Stimulated activated CD4-positive, alpha-beta T cell treated with anti-CD3 and anti-CD28 coated beads, Interleukin-1b, Interleukin-23, amount 100 ng/mL, for 48 hours (primary cell): Measurements from ENCODE around the gene FGFBP2.

Experiments used
- DNase-seq: peaks from one replicate; pipeline ENCODE4 v3.0.0-alpha.2; 2020

The FGFBP2 gene, protein sequence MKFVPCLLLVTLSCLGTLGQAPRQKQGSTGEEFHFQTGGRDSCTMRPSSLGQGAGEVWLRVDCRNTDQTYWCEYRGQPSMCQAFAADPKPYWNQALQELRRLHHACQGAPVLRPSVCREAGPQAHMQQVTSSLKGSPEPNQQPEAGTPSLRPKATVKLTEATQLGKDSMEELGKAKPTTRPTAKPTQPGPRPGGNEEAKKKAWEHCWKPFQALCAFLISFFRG

GRCh38 chr4:15963001-15963451 is at the start of gene FGFBP2:
TSS of gene FGFBP2 (minus strand) at chr4:15963175. CDS start at chr4:15963129, 46 bp downstream.
- DNase-seq = peak; percentile 65

- no peak for DNase-seq
Observed at GRCh38 chr4:16011173-16011572, 48.2 kb upstream of the FGFBP2 start.

GRCh38 chr4:16009153-16009552 is 46.2 kb upstream of the FGFBP2 start:
- no peak for DNase-seq

DNA sequence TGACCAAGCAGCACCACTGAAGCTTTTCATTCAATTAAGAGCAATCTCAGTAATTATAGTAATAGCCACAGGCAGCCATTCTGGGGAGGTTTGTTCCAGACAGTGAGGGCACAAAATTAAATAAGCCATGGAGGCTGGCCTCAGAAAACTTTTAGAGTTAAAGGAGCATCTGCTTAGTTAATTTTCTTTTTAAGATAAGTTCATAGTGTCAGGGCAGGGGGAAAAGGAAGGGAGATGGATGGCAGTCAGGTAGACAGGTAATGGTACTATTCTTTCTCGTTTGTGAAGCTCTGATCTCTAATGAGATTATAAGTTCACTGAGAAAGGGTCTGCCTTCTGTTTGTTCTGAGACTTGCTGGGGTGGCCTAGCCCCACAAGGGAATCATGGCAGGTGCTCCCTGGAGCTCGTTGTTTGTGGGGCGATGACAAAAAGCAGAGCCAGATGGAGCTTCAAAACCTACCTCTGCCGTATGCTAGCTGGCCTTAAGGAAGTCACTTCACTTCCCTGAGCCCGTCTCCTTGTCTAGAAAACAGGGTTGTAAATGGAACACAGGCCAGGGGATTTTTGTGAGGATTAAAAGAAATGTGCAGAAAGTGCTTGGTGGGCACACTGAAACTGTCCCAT is 44.6 kb upstream of the FGFBP2 start:
- no peak for DNase-seq

DNA sequence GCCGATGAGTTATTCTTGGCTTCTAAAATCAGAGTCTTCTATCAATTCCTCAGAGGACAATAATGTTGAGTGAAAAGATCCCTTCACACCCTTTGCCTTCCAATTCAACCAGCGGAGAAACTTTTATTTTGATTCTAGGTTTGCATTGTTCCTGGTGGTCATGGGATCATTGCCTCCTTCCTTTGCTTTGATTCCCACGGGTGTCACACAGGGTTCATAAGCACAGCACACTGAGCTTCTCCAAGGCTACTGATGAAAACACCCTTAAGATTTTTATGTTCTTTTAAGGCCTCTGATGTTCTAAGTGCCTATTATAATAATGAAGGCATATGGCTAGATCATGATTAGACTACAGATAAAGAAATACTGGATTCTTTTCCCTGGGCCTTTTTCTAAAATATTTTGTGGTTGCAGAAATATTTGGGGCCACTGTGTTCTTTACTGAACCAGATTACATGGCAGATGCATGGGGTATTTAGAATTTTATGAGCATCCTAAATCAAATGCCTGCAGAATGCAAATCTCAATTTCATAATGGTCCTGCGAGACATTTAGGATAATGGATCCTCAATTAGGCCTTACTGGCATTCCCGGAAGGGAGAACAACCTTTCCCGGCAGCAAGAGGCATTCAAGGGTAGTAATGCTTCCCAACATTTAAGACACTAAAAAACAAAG is 43.9 kb upstream of the FGFBP2 start:
- DNase-seq = no peak

DNA sequence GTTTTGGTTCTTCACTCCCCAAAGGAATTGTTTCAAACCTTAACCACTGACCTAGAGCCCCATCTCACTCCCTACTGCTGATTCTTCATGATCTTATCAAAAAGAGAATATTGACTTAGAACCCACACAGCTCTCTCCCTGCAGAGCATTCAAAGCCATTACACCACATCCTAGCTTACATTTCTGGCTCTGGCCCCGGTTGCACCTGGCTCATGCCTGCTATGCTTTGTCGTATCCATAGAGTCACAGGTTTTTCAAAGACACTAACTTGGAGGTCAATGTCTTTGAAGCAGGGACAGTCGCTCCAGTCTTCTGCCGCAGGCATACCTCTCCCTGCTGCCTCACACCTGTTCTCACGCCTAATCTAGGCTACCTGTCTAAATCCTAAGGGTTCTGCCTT is 42.7 kb upstream of the FGFBP2 start:
- no peak for DNase-seq

DNA sequence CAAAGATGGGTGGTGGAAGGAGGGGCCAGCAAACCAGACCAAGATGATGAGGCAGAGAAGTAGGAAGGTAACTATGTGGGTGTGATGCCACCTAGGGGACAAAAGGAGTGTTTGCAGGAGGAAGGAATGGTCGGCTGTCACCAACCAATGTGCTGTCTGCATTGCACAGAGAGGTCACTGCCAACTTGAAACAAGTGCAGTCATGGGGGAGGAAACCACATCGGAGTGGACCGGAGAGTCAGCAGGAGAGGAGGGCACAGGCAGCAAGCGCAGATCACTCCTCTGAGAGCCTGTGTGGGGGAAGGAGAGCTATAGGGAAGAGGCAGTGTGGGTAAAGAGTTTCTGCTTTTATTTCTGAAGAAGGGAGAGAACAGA is 38.5 kb upstream of the FGFBP2 start:
- DNase-seq = peak; percentile 59

DNA sequence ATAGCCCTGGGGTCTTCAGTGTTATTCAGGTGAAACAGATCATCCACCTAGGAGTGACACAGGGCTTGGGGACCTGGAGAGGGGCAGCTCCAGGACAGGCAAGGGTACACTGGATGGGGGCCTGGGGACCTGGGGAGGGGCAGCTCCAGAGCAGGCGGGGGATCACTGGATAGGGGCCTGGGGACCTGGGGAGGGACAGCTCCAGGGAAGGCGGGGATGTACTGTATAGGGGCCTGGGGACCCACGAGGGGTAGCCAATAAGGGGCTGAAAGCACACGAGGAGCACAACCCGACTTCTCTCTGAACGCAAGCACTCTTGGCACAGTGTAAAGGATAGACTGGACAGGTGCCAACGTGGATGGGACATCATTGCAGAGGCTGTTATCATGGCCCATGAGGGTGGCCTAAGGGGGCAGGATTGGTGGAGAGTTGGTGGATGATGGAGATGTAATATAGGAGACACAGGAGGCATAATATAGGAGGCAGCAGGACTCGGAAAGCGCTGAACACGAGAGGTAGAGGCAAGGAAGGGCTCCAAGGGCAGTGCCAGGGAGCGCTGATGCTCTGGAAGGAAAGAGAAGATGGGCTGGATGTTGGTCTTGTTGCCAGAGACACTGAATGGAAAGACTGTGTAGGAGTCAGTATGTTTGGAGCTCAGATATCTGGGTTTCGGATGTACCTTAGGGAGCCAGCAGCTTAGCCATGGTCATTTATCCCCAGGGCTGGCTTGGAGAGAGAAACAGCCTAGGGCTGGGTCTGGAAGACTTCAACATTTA is 37.9 kb upstream of the FGFBP2 start:
- no peak for DNase-seq

- DNase-seq = no peak
Observed at GRCh38 chr4:15996773-15997172, 33.8 kb upstream of the FGFBP2 start.

DNA sequence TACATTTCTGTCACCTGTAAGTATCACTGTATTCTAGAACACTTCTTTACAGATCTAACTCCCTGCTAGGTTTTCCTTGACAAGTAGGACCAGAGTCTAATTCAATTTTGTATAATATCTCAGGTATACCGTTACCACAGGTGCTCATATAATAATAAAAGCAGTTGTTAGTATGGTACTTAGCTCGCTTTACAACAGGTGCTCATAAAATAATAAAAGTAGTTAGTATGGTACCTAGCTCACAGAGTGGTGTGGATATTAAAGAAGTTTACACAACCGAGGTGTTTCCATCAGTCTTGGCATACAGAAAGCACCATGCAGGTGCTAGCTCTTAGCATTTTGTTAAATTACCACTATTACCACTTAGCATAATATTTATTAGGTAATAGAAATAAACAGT is 32.9 kb upstream of the FGFBP2 start:
- DNase-seq = no peak

GRCh38 chr4:15992167-15992485 is 29.2 kb upstream of the FGFBP2 start:
- DNase-seq = no peak

GRCh38 chr4:15990570-15991285 is 27.8 kb upstream of the FGFBP2 start:
- no peak for DNase-seq

- DNase-seq = no peak
Observed at GRCh38 chr4:15989424-15989823, 26.4 kb upstream of the FGFBP2 start.

DNA sequence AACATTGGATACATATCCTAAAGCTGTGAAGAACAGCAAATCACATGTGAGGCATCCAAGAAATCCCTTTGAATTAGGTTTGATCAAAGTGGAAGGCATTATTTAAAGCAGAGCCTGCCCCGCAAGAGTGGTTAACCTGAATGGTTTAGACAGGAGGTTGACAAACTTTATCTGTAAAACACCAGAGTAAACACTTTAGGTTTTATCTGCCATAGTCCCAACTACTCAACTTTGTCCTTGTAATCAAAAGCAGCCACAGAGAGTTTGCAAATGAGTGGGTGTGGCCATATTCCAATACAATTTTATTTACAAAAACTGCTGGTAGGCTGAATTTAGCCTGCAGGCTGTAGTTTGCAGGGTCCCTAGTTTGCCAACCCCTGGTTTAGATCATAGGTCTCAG is 25.2 kb upstream of the FGFBP2 start:
- DNase-seq = no peak

DNA sequence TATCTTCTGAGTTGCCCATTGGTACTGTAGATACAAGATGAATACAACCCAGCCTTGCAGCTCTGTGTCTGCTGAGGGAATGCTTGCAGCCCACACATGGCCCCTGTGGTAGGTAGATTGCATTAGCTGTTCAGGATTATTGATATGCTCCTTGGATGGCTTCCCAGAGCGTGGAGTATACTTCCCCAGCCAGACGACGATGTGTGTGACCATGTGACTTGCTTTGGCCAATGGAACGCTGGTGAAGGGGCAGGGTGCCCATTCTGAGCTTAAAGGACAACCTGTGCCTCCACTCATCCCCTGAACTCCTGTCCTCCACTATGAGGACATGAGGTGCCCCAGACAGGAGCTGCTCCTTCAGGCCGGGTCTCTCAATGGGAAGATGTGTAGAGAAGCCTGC is 23.9 kb upstream of the FGFBP2 start:
- no peak for DNase-seq

- no peak for DNase-seq
Observed at GRCh38 chr4:15983610-15984009, 20.6 kb upstream of the FGFBP2 start.

GRCh38 chr4:15982842-15983524 is 20.0 kb upstream of the FGFBP2 start:
- DNase-seq = no peak

DNA sequence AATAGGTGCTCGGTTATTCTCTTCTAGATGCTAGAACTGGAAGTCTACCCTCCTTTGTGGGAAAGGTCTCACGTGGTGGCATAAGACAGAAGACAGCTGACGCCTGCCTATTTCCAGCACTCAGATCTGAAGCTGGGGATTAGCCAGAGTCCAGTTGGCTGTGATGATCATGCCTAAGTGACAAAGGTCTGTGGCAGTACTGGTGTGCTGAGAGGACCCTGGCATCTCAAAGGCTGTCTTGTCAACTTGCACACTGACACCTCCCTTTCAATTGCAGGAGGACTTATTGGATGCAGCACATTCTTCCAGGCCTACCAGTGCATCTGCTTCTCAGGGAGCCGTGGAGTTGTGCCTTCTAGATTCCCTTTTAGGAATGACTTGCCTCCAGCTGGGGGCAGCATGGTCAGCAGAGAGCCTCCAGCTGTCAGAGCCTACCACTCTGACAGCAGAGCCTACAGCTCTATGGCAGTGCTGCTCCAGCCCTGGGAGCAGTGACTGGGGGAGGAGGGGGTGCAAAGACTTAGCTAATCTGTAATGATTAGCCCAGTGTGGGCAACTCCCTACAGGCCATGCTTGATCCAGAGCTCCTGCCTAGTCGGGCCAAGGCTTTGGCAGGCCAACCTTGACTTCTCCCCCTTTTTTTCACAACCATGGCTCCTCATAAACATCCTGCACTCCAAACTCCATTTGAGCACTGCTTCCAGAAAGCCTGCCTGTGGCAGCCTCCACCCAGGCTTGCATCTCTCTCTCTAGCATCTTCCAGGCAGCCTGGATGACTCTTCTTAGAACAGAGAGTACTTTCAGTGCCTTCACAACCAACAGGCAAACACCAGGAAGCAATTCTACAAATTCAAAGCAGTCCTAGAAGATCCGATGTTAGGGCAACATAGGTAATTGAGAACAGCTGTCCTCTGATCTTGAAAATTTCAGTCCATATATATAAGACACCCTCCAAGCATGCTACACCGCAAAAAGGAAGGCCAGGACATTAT is 13.8 kb upstream of the FGFBP2 start:
- no peak for DNase-seq

GRCh38 chr4:15971068-15971801 is 8.3 kb upstream of the FGFBP2 start:
- DNase-seq = no peak

- DNase-seq = no peak
Observed at GRCh38 chr4:15968551-15969300, 5.8 kb upstream of the FGFBP2 start.
